Kidney capillary endothelial cell (primary cell): Measurements from ENCODE around the gene SLC15A2.

Source experiments
- DNase-seq: peaks from one replicate; pipeline ENCODE4 v3.0.0-alpha.2; 2018; ENCODE audit warnings: low spot score

SLC15A2 gene

DNA sequence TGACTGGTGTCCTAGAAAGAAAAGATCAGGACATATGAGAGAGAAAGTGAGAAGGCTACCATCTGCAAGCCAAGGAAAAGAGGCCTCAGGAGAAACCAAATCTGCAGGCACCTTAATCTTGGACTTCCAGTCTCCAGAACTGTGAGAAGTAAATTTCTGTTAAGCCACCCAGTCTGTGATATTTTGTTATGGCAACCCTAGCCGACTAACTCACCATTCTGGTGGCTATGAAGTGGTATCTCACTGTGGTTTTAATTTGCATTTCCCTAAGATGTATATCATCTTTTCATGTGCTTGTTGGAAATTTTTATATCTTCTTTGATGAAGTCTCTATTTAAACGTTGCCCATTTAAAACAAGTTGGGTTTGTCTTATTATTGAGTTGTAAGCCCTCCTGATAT, 87.3 kb downstream of the SLC15A2 start:
- no peak for DNase-seq

DNA sequence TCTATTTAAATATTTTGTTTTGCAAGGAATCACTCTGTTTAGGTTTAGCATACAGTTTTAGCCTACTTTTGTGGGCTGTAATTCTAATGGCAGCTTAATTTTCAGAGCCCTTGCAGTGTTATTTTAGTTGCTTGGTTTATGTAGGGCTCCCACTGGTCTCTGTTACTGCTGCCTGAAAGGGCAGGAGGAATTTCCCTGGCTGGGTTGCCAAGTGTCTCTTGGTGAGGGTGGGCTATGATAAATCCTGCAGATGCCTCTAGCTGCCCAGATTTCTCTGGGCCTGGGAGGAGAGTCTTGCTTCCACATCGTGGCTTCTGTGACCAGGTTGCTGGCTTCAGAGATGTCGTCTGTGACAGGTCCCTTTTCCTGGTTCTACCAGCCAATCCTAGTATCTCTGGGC, 91.6 kb downstream of the SLC15A2 start:
- DNase-seq = no peak

- DNase-seq = no peak
Observed at GRCh38 chr3:121988146-121988545, 93.9 kb downstream of the SLC15A2 start.

GRCh38 chr3:121989943-121990342, 95.7 kb downstream of the SLC15A2 start:
- peak; percentile 31 for DNase-seq

DNA sequence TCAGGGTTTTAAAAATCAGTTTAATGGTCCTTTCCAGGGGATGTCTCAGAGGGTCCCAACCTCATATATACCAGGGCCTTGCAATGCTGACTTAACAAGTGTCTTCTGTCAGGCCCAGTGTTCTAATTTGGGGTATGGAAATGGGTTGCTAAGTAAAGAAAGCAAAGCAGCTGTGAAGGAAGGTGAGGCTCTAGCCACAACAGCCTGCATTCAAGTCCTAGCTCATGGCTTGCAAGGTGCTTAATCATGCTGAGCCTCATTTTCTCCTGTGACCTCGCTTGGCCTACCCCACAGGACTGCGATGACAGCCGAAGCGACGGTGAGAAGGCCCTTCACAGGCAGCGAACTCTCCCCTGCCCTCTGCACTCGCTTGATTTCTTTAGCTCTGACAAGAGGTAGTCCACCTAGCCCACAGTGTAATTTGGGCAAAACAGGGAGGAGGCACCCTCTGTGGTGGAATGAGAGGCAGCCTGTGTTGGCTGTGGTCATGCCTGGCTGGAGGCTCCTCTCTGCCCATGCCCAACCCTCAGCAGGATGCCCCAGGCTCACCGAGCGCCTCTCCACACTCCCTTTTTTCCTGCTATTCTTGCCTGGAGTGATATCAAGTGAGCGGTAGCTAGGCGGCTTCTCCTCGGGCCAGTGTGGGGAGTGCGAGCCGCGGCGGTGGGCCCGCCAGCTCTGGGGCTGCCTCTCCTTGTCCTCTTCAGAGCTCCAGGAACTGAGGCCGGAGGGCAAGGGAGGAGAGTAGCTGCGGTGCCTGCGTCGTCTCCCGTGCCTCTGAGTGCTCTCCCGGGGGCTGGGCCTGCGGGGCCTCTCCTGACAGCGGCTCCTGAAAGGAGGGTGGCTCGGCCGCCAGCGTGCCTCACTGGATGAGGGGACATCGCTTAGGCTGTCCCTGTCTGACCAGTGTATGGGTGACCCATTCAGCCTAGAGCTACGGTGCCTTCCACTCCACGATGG, 98.7 kb downstream of the SLC15A2 start:
- no peak for DNase-seq
